GM18867 (cell line): ENCODE data around the gene LONP1.

Source experiments
- ATAC-seq: cut with Tn5 transposase; IDR thresholded peaks from one replicate; pipeline ENCODE4 v1.9.1; 2021; ENCODE audit warnings: mild to moderate bottlenecking, moderate library complexity; ENCODE audit not compliant: unreplicated experiment

Gene LONP1

GRCh38 chr19:5680437-5681368 lies 39.2 kb downstream of the LONP1 start, which contains the start of the genes HSD11B1L and MICOS13:
TSS of gene HSD11B1L (plus strand) at chr19:5681027. CDS start at chr19:5684833, 3,806 bp downstream.
TSS of gene MICOS13 (minus strand) at chr19:5680516. CDS start at chr19:5680486, 30 bp downstream.
- ATAC-seq, result peak; percentile 80

GRCh38 chr19:5680084-5680436 lies 39.9 kb downstream of the LONP1 start:
- ATAC-seq, result no peak

- no peak for ATAC-seq
Observed at GRCh38 chr19:5679289-5680083, 40.5 kb downstream of the LONP1 start.

GRCh38 chr19:5678071-5678718 lies 41.8 kb downstream of the LONP1 start:
- no peak for ATAC-seq

- no peak for ATAC-seq
Observed at GRCh38 chr19:5677580-5677979, 42.4 kb downstream of the LONP1 start.

- no peak for ATAC-seq
Observed at GRCh38 chr19:5677136-5677535, 42.8 kb downstream of the LONP1 start.

- no peak for ATAC-seq
Observed at GRCh38 chr19:5676772-5677105, 43.2 kb downstream of the LONP1 start.

GRCh38 chr19:5676105-5676771 lies 43.7 kb downstream of the LONP1 start:
- no peak for ATAC-seq

- ATAC-seq, result no peak
Observed at GRCh38 chr19:5674714-5675113, 45.2 kb downstream of the LONP1 start.

GRCh38 chr19:5673752-5674151 lies 46.2 kb downstream of the LONP1 start:
- no peak for ATAC-seq

GRCh38 chr19:5672708-5673459 lies 47.1 kb downstream of the LONP1 start:
- ATAC-seq, result no peak

- no peak for ATAC-seq
Observed at GRCh38 chr19:5671600-5671999, 48.3 kb downstream of the LONP1 start.

GRCh38 chr19:5669212-5669611 lies 50.7 kb downstream of the LONP1 start:
- no peak for ATAC-seq

- ATAC-seq, result no peak
Observed at GRCh38 chr19:5667751-5668271, 52.1 kb downstream of the LONP1 start.

- no peak for ATAC-seq
Observed at GRCh38 chr19:5666921-5667610, 52.9 kb downstream of the LONP1 start.

- no peak for ATAC-seq
Observed at GRCh38 chr19:5665781-5666513, 54.0 kb downstream of the LONP1 start.

- no peak for ATAC-seq
Observed at GRCh38 chr19:5664515-5664914, 55.4 kb downstream of the LONP1 start.

GRCh38 chr19:5663904-5664303 lies 56.0 kb downstream of the LONP1 start:
- ATAC-seq, result no peak

- ATAC-seq, result no peak
Observed at GRCh38 chr19:5661483-5661882, 58.5 kb downstream of the LONP1 start.
